Activated CD4-positive, alpha-beta T cell treated with anti-CD3 and anti-CD28 coated beads, Interleukin-2, amount 10 ng/mL, durations not matched to agents 7 days and 5 days (primary cell): ENCODE results near the gene OPA3. TPM values are rescaled to one million over a fixed set of nuclear protein-coding genes. Genes with fewer than 3 reads are reported as not detected.

ENCODE experiments used
- CTCF ChIA-PET: fragments of 350-600 bp; sonication (Branson Sonifier 250); formaldehyde crosslinking; loops from one replicate; lab custom pipeline; 2021; ENCODE audit warnings: antibody characterized with exemption; lab: Charles Lee
- POLR2A ChIA-PET: fragments of 350-600 bp; sonication (Branson Sonifier 250); formaldehyde crosslinking; loops from one replicate; lab custom pipeline; 2021; ENCODE audit warnings: antibody characterized with exemption; lab: Charles Lee
- DNase-seq: peaks from one replicate; pipeline ENCODE4 v3.0.0-alpha.2; 2020
- H3K27ac Mint-ChIP-seq: one replicate; pipeline ENCODE4 v1.8.0; 2021; ENCODE audit warnings: mild to moderate bottlenecking, moderate library complexity, mixed read lengths
- H3K27me3 Mint-ChIP-seq: one replicate; pipeline ENCODE4 v1.8.0; 2021; ENCODE audit warnings: mixed read lengths
- H3K36me3 Mint-ChIP-seq: one replicate; pipeline ENCODE4 v1.8.0; 2021; ENCODE audit warnings: low read depth, mixed read lengths
- H3K4me1 Mint-ChIP-seq: one replicate; pipeline ENCODE4 v1.8.0; 2021; ENCODE audit warnings: mixed read lengths
- H3K4me3 Mint-ChIP-seq: one replicate; pipeline ENCODE4 v1.8.0; 2021; ENCODE audit warnings: mild to moderate bottlenecking, moderate library complexity, mixed read lengths
- H3K9me3 Mint-ChIP-seq: one replicate; pipeline ENCODE4 v1.8.0; 2021; ENCODE audit warnings: mixed read lengths
- total RNA-seq, 2 experiments: library from RNA; stranded (reverse); gene quantifications; one replicate each; pipeline ENCODE4 v1.2.3, GENCODE V29; 2021

OPA3 gene
- total RNA-seq, 2 experiments from 2014 or later = 12.6 to 13.4 TPM

DNA sequence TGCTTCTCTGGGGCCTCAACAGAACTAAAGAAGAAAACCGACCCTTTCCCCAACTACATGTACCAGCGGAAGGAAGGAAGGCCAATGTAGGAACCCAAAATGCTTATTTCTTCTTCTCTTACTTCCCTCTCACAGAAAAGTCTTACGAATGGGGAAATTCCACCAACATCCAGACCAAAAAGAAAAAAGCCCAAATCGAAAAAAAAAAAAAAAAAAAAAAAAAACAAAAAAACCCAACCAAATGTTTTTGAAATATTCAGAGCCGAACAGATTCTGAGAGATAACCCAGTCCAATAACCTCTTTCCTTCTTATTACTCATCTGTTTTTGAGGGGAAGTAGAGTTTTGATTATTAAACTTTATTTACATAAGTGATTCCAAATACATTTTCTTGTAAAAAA, 82.5 kb downstream of the OPA3 start:
- H3K27ac Mint-ChIP-seq = no peak overlapping the region
- CTCF ChIA-PET = no interaction called here
- DNase-seq = no peak
- no peak overlapping the region for H3K4me3 Mint-ChIP-seq
- H3K9me3 Mint-ChIP-seq = no peaks in the 10 kb centered on the region
- POLR2A ChIA-PET = no interaction called here
- peaks cover 16% of the 10 kb centered on the region for H3K27me3 Mint-ChIP-seq
- peaks cover 41% of the 10 kb centered on the region for H3K4me1 Mint-ChIP-seq
- H3K36me3 Mint-ChIP-seq = no peaks in the 10 kb centered on the region

DNA sequence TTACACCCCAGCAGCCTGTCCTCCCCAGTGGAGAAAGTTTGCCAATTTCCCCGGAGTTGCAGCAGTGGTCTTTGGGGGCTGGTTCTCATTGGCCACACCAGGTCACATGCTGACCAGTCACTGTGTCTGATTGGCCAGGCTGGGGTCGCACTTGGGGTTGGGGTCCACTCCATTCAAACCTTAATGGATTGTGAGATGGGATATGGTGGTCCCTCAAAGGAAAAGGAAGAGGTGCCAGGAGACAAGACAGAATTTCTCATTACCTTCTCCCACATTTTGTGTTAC, 82.9 kb downstream of the OPA3 start:
- Mint-ChIP-seq H3K27ac (no peak overlapping the region), H3K36me3 (no peaks in the 10 kb centered on the region), H3K4me3 (no peak overlapping the region), H3K27me3 (peaks cover 18% of the 10 kb centered on the region), H3K9me3 (no peaks in the 10 kb centered on the region), H3K4me1 (peaks cover 43% of the 10 kb centered on the region)
- CTCF ChIA-PET = interaction anchor here (0.6 to 4.6 kb wide), 3 partner anchors 16 to 607 kb away, joined by 3 to 34 read pairs (median 4); no protein-coding TSS in a partner anchor
- no peak for DNase-seq
- POLR2A ChIA-PET = interaction anchor here (0.6 kb wide), 1 partner anchor 62 kb away, joined by 4 read pairs; no protein-coding TSS in a partner anchor

DNA sequence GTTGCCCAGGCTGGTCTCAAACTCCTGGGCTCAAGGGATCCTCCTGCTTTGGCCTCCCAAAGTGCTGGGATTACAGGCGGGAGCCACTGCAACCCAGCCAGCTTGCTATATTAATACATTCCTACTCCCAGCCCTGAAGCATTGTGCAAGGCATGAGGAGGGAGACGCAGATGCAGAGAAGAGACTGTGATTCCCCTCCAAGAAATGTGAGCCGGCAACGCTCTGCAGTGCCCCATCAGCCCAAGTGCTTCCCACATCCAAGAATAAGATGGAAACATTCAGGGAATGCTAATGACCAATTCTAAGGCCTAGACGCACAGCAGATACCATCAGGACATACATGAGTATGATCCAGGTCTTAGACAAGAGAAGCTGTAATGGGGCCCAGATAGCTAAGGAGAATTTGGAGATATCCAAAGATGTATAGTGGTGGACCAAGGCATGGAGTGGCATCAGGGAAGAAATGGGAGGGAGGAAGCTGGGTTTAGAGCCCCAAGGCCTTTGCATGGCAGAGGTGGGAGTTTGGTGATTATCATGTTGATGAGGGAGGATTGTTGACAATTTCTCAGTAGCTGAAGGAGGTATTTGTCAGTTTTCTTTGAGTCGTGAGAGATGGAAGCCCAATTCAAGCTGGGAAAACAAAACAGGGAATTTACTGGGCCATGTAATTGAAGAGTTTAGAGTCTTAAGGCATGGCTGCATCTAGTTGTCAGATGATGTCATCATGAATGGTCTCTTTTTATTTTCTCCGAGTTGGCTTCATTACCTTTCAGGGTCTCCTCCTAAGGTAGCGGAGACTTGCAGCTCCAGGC, 83.5 kb downstream of the OPA3 start:
- Mint-ChIP-seq H3K4me3 (no peak overlapping the region), H3K27me3 (peaks cover 19% of the 10 kb centered on the region), H3K27ac (no peak overlapping the region), H3K9me3 (no peaks in the 10 kb centered on the region), H3K36me3 (no peaks in the 10 kb centered on the region), H3K4me1 (peaks cover 41% of the 10 kb centered on the region)
- CTCF ChIA-PET = interaction anchor here (0.6 to 4.6 kb wide), 3 partner anchors 16 to 607 kb away, joined by 3 to 34 read pairs (median 4); no protein-coding TSS in a partner anchor
- no peak for DNase-seq
- POLR2A ChIA-PET = interaction anchor here (0.6 kb wide), 1 partner anchor 62 kb away, joined by 4 read pairs; no protein-coding TSS in a partner anchor

DNA sequence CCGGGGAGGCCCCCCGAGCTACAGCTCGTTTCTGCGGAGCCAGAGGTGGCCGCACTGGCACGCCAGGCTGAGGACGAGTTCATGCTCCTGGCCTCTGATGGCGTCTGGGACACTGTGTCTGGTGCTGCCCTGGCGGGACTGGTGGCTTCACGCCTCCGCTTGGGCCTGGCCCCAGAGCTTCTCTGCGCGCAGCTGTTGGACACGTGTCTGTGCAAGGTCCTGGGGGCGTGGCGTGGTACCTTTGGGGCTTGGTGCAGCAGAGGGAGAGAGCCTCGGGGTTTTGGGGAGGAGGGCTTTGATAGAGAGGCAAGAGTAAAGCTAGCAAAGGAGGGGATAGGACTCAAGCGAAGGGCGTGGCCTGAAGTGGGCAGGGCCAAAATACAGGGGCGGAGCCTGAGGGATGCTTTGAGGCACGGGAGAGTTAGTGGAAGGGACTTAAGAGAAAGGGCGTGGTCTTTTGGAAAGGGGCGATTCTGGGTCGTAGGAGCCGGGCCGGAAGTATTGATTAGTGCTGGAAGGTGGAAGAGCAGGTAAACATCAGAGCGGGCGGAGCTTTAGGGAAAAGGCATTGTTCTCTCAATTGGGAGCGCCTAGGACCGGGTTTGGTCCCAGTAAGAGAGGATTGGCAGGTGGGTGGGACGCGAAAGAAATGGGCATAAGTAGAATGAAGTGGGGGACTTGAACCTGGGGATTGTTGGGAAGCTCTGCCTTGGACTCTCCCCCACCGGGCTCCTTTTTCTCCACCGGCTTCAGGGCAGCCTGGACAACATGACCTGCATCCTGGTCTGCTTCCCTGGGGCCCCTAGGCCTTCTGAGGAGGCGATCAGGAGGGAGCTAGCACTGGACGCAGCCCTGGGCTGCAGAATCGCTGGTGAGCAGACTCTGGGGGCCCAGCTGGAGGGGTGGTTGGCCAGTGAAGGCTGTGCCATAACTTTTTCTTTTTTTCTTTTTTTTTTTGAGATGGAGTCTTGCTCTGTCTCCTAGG, 85.1 kb downstream of the OPA3 start:
- Mint-ChIP-seq H3K9me3 (no peaks in the 10 kb centered on the region), H3K4me1 (peaks cover 36% of the 10 kb centered on the region), H3K4me3 (peak overlapping the region; percentile 30), H3K27me3 (peaks cover 32% of the 10 kb centered on the region), H3K36me3 (no peaks in the 10 kb centered on the region), H3K27ac (peak overlapping the region; percentile 31)
- ChIA-PET POLR2A (no interaction called here), CTCF (interaction anchor here (0.6 to 4.6 kb wide), 10 partner anchors 14 to 143 kb away, joined by 3 to 34 read pairs (median 4); no protein-coding TSS in a partner anchor)
- peak; percentile 63 for DNase-seq

DNA sequence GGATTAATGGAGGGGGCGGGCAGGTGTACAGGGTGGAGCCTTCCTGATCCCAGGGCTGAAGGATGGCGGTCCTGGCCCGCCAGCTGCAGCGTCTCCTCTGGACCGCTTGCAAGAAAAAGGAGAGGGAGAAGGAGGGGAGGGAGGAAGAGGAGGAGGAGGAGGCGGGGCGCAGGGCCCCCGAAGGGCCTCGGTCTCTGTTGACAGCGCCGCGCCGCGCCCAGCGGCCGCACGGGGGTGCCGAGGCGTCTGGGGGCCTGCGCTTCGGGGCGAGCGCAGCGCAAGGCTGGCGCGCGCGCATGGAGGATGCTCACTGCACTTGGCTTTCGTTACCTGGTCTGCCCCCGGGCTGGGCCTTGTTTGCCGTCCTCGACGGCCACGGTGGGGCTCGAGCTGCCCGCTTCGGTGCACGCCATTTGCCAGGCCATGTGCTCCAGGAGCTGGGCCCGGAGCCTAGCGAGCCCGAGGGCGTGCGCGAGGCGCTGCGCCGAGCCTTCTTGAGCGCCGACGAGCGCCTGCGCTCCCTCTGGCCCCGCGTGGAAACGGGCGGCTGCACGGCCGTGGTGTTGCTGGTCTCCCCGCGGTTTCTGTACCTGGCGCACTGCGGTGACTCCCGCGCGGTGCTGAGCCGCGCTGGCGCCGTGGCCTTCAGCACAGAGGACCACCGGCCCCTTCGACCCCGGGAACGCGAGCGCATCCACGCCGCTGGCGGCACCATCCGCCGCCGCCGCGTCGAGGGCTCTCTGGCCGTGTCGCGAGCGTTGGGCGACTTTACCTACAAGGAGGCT, 86.0 kb downstream of the OPA3 start, which contains the start of gene PPM1N:
Gene PPM1N (plus strand): TSS at position 33 of the 785 bp plus-strand sequence. CDS start 30 bp downstream, at position 63.
- Mint-ChIP-seq H3K4me3 (peak within 1 kb of the TSS; percentile 76), H3K9me3 (no peaks in the 10 kb centered on the region), H3K27me3 (peaks cover 32% of the 10 kb centered on the region), H3K36me3 (no peaks in the 10 kb centered on the region), H3K4me1 (peaks cover 37% of the 10 kb centered on the region), H3K27ac (peak within 1 kb of the TSS; percentile 85)
- ChIA-PET POLR2A (no interaction called here), CTCF (interaction anchor here (0.5 to 4.6 kb wide), 11 partner anchors 13 to 144 kb away, joined by 3 to 34 read pairs (median 4); no protein-coding TSS in a partner anchor)
- DNase-seq = peak; percentile 53

DNA sequence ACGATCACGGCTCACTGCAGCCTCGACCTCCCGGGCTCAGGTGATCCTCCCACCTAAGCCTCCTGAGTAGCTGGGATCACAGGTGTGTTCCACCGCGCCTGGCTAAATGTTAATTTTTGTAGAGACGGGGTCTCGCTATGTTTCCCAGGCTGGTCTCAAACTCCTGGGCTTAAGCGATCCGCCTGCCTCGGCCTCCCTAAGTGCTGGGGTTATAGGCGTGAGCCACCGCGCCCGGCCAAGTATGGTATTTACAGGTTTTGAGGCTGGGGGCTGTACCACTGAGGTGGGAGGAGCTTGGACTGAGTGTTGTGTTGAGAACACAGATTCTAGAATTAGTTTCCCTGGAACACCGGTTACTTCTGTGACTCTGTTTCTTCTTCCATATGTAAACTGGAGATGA, 86.8 kb downstream of the OPA3 start:
- H3K4me3 Mint-ChIP-seq = peak overlapping the region; percentile 45
- H3K9me3 Mint-ChIP-seq = no peaks in the 10 kb centered on the region
- no peak overlapping the region for H3K27ac Mint-ChIP-seq

DNA sequence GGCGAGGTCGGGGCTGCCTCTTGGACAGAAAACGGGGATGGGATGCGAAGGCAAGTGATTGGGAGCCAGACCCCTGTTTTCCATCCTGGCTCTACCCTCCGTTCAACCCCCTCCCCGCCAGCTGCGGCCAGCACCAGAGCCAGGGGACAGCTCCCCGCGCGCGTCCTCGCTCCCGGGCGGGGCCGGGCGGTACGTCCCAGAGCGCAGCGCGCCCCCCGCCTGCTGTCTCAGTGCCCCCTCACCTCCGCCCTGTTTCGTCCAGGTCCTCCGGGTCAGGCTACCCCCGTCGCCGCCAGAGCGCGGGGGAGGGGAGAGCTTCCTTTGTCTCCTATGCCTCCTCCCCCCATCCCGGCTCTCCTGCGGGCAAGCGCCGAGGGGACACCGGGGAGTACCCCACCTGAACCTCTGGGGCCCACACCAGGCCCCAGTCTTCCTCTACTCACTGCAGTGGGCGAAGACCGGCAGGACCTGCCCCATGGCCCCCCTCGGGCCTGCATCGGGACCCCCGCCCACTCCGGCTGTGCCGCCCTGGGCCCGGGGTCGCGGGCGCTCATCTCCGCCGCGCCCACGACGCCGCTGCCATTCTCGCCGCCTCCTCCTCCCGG, 88.2 kb downstream of the OPA3 start:
- no peaks in the 10 kb centered on the region for H3K36me3 Mint-ChIP-seq
- ChIA-PET POLR2A (no interaction called here), CTCF (interaction anchor here (1.4 to 3.2 kb wide), 5 partner anchors 8 to 57 kb away, joined by 3 to 48 read pairs (median 13); no protein-coding TSS in a partner anchor)
- H3K27me3 Mint-ChIP-seq = peaks cover 35% of the 10 kb centered on the region
- H3K9me3 Mint-ChIP-seq = no peaks in the 10 kb centered on the region
- H3K27ac Mint-ChIP-seq = no peak overlapping the region
- peak; percentile 55 for DNase-seq
- H3K4me1 Mint-ChIP-seq = peaks cover 43% of the 10 kb centered on the region
- peak overlapping the region; percentile 50 for H3K4me3 Mint-ChIP-seq

More for the DNA sequence above, 86.8 kb downstream of the OPA3 start:
- peaks cover 35% of the 10 kb centered on the region for H3K27me3 Mint-ChIP-seq
- ChIA-PET POLR2A (no interaction called here), CTCF (interaction anchor here (0.5 to 4.6 kb wide), 5 partner anchors 12 to 144 kb away, joined by 3 to 34 read pairs (median 5); no protein-coding TSS in a partner anchor)
- peaks cover 43% of the 10 kb centered on the region for H3K4me1 Mint-ChIP-seq
- DNase-seq = no peak
- H3K36me3 Mint-ChIP-seq = no peaks in the 10 kb centered on the region

DNA sequence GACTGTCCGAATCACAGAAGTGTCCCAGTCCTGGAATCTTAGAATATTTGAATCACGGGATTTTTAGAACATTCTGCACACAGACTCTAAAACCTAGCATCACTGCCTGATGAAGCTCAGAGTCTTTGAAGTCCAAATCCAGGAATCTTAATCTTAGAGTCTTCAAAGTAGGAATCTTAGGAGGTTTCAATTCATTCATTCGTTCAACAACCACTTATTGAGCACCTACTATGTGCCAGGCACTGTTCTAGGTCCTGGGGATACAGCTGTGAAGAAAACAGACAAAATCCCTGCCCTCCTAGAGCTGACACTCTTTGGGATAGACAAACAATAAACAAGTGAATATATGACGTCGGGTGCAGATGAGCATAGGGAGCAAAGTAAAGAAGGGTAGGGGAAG, 89.4 kb downstream of the OPA3 start:
- H3K9me3 Mint-ChIP-seq = no peaks in the 10 kb centered on the region
- no peak for DNase-seq
- POLR2A ChIA-PET = interaction anchor here (0.6 kb wide), 1 partner anchor 31 kb away, joined by 7 read pairs; no protein-coding TSS in a partner anchor
- CTCF ChIA-PET = interaction anchor here (1.4 to 3.2 kb wide), 5 partner anchors 10 to 147 kb away, joined by 4 to 48 read pairs (median 13); no protein-coding TSS in a partner anchor
- no peak overlapping the region for H3K27ac Mint-ChIP-seq
- no peaks in the 10 kb centered on the region for H3K36me3 Mint-ChIP-seq
- peaks cover 35% of the 10 kb centered on the region for H3K27me3 Mint-ChIP-seq
- peaks cover 43% of the 10 kb centered on the region for H3K4me1 Mint-ChIP-seq
- H3K4me3 Mint-ChIP-seq = peak overlapping the region; percentile 50

DNA sequence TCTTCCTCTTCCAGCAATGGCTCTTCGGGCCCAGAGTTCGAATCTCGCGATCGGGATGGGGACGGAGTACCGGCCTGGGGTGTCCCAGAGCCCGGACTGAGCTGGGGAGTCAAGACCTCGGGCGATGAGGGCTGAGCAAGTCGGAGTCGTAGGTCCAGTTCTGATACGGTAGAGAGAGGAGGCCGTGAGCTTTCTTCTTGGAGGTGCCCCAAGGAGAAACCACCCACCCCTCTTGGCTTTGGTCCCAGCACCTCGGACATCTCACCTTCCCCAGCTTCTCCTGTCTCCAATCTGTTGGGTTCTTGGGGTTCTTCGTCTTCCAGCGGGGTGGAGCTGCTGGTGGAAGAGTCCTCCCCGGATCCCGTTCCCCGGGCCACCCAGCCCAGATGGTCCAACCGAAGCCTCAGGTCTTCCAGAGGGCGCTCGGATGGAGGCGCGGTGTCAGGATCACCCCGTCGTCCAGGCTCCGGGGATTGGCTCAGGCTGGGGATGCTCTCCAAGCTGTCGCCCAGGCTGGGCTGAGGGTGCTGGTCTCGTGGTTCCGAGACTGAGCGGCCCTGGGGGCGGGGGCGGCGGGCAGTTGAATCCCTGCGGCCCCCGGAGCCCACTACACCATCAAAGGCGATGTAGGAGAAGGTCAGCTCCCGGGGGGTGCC, 90.2 kb downstream of the OPA3 start:
- no peak for DNase-seq
- H3K9me3 Mint-ChIP-seq = no peaks in the 10 kb centered on the region
- CTCF ChIA-PET = interaction anchor here (0.7 to 3.2 kb wide), 6 partner anchors 9 to 148 kb away, joined by 3 to 48 read pairs (median 10); no protein-coding TSS in a partner anchor
- POLR2A ChIA-PET = interaction anchor here (0.6 kb wide), 1 partner anchor 31 kb away, joined by 7 read pairs; no protein-coding TSS in a partner anchor
- no peaks in the 10 kb centered on the region for H3K36me3 Mint-ChIP-seq
- H3K4me1 Mint-ChIP-seq = peaks cover 40% of the 10 kb centered on the region
- H3K4me3 Mint-ChIP-seq = no peak overlapping the region
- peaks cover 32% of the 10 kb centered on the region for H3K27me3 Mint-ChIP-seq
- H3K27ac Mint-ChIP-seq = no peak overlapping the region

DNA sequence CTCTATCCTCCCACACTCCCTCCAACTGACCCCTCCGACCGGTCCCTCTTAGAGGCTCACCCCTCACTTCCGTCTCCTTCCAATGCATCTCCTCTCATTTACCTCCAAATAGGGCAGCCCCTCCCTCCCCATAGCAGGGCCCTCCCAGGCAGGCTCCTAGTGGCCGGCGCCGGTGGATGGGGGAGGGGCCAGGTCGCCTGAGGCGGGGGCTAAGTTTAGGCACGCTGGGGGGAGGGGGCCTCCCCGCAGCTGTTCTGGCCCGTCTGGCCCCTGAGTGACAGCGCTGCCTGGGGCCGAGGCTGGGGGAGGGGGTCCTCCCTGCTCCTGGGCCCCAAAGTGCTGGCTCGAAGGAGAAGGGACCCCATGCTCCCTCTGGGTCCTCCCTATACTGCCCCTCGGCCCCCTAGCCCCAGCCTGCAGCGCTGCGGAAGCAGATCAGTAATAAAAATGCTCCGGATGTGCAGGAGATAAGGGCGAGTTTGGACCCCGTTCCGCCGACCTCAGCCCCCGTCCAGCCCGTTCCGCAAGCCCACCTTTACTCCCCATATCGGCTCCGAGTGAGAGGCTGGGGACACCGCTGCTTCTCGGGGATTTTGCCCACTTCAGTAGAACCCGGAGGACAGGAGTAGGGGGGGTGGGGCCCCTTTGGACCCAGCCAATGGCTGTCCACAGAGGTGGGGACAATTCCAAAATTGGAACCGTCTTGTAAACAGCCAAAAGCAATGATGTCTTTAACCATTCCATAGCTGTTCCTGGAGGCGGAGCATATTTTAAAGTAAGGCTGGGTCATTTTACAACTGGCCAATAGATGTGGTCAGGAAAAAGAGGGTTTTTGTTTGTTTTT, 91.8 kb downstream of the OPA3 start:
- Mint-ChIP-seq H3K9me3 (no peaks in the 10 kb centered on the region), H3K4me1 (peaks cover 29% of the 10 kb centered on the region), H3K27ac (no peak overlapping the region), H3K36me3 (no peaks in the 10 kb centered on the region), H3K27me3 (peaks cover 24% of the 10 kb centered on the region), H3K4me3 (peak overlapping the region; percentile 50)
- CTCF ChIA-PET = interaction anchor here (0.6 to 1.9 kb wide), 3 partner anchors 8 to 188 kb away, joined by 3 to 7 read pairs (median 5); no protein-coding TSS in a partner anchor
- DNase-seq = no peak
- POLR2A ChIA-PET = no interaction called here
